ENCODE data around the gene LRRC40. TPM values are rescaled to one million over a fixed set of nuclear protein-coding genes. Genes with fewer than 3 reads are reported as not detected.
A peak's percentile ranks its signal among the peaks of the same experiment; 100 is the strongest.

Gene LRRC40
- total and polyA plus RNA-seq, 9 of the 15 experiments (the other 6 are each of a cell fraction or from before 2014, with no cell fraction given), result 16.1 to 36.2 (median 30.9) TPM

DNA sequence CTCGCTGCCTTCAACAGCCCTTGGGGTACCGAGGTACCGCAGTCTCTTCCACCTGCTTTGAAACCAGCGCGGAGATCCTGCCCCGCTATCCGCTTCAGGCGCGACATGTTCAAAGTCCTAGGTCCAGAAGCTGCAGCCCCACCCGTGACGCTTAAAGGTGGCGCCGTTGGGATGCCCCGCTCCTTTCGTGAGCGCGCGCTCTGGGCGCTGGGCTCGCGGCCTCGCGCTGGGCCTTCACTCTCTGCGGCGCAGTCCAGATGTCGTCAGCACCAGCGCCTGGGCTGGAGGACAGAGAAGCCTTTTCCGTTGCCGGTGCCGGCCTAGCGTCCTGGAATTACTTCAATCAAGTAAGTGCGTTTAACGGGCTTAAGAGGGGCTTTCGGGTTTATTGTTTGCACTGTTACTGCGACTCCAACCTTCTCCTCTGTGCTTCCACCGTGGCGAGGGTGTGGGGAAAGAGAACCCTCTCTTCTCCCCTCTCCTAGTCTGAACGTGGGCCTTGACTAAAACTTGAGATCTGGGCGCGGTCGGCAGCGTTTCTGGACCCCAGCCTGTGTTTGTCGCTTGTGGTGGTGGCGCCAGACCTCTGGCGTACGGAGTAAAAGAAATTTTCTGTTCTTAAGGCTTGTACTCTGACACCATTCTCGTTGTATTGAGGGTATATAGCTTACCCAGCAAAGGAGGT is at the start of gene LRRC40 (continued):
- TF ChIP-seq FOXK2 (conservative IDR thresholded peaks at IDR 0.05 in 1 of 2, IDR thresholded peaks at IDR 0.05 in 1 of 2; ENCODE audit: low read depth in 2 of 2) (peak; percentile 66 to 71; a peak in 3 of 4 replicates), CREM (IDR thresholded peaks at IDR 0.05; ENCODE audit: low read depth) (peak; percentile 100), ZNF316 (IDR thresholded peaks at IDR 0.05) (no peak), MXI1 (IDR thresholded peaks at IDR 0.05; ENCODE audit: low read depth, low read length) (peak; percentile 54), MTA3 (IDR thresholded peaks at IDR 0.05; ENCODE audit: borderline replicate concordance) (peak; percentile 62; the same call in 1 of the 2 replicates), CCNT2 (IDR thresholded peaks at IDR 0.05; ENCODE audit: borderline replicate concordance, extremely low read depth, insufficient read length, low read depth, low read length) (peak; percentile 70), SRSF3 (IDR thresholded peaks at IDR 0.05; ENCODE audit: insufficient read depth, low read length) (no peak), TBP (optimal IDR thresholded peaks at IDR 0.05; ENCODE audit: low read depth, low read length) (peak; percentile 74), TAF9B (IDR thresholded peaks at IDR 0.05; ENCODE audit: partially characterized antibody) (peak; percentile 59), ZNF217 (CRISPR knock-in tag; IDR thresholded peaks at IDR 0.05) (no peak), FOXK1 (CRISPR knock-in tag; IDR thresholded peaks at IDR 0.05; ENCODE audit: borderline replicate concordance) (0 out of 2 replicates have a peak, but pooled peaks have one; percentile 42), NFRKB (IDR thresholded peaks at IDR 0.05; ENCODE audit: low read depth) (peak; percentile 81)
- TF ChIP-seq, protein P1, sequence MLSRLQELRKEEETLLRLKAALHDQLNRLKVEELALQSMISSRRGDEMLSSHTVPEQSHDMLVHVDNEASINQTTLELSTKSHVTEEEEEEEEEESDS (CRISPR knock-in tag; IDR thresholded peaks at IDR 0.05), result no peak
- TF ChIP-seq, protein P2, sequence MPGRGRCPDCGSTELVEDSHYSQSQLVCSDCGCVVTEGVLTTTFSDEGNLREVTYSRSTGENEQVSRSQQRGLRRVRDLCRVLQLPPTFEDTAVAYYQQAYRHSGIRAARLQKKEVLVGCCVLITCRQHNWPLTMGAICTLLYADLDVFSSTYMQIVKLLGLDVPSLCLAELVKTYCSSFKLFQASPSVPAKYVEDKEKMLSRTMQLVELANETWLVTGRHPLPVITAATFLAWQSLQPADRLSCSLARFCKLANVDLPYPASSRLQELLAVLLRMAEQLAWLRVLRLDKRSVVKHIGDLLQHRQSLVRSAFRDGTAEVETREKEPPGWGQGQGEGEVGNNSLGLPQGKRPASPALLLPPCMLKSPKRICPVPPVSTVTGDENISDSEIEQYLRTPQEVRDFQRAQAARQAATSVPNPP (IDR thresholded peaks at IDR 0.05; ENCODE audit: borderline replicate concordance, insufficient read depth, insufficient read length), result no peak
- TF ChIP-seq, protein P3, sequence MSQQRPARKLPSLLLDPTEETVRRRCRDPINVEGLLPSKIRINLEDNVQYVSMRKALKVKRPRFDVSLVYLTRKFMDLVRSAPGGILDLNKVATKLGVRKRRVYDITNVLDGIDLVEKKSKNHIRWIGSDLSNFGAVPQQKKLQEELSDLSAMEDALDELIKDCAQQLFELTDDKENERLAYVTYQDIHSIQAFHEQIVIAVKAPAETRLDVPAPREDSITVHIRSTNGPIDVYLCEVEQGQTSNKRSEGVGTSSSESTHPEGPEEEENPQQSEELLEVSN (IDR thresholded peaks at IDR 0.05; ENCODE audit: borderline replicate concordance in 1 of 2, extremely low read depth in 1 of 2, insufficient read depth in 1 of 2, insufficient read length in 1 of 2, low read depth in 1 of 2, low read length in 1 of 2, poor library complexity in 1 of 2, severe bottlenecking in 1 of 2), result peak in 1 of 2 experiments; percentile 32
- TF ChIP-seq, protein P4, sequence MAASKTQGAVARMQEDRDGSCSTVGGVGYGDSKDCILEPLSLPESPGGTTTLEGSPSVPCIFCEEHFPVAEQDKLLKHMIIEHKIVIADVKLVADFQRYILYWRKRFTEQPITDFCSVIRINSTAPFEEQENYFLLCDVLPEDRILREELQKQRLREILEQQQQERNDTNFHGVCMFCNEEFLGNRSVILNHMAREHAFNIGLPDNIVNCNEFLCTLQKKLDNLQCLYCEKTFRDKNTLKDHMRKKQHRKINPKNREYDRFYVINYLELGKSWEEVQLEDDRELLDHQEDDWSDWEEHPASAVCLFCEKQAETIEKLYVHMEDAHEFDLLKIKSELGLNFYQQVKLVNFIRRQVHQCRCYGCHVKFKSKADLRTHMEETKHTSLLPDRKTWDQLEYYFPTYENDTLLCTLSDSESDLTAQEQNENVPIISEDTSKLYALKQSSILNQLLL (CRISPR knock-in tag; IDR thresholded peaks at IDR 0.05; ENCODE audit: borderline replicate concordance), result no peak
